ENCODE results near the gene EPHA4.

The EPHA4 gene

GRCh38 chr2:221476195-221476594 is 95.9 kb downstream of the EPHA4 start:
- no peak for DNase-seq (ENCODE audit: low read depth in 2 of 2)

- no peak for DNase-seq (ENCODE audit: low read depth in 2 of 2)
These were observed 98.7 kb downstream of the EPHA4 start for GRCh38 chr2:221473451-221473850.

GRCh38 chr2:221468317-221468716 is 103.8 kb downstream of the EPHA4 start:
- no peak for DNase-seq (ENCODE audit: low read depth in 2 of 2)

GRCh38 chr2:221467610-221468009 is 104.5 kb downstream of the EPHA4 start:
- no peak for DNase-seq (ENCODE audit: low read depth in 2 of 2)

- DNase-seq (ENCODE audit: low read depth in 2 of 2) = no peak
These were observed 105.4 kb downstream of the EPHA4 start for GRCh38 chr2:221466744-221467143.

GRCh38 chr2:221465776-221466175 is 106.3 kb downstream of the EPHA4 start:
- no peak for DNase-seq (ENCODE audit: low read depth in 2 of 2)

- DNase-seq (ENCODE audit: low read depth in 2 of 2) = no peak
These were observed 107.1 kb downstream of the EPHA4 start for GRCh38 chr2:221464971-221465370.

- DNase-seq (ENCODE audit: low read depth in 2 of 2) = no peak
These were observed 108.7 kb downstream of the EPHA4 start for GRCh38 chr2:221463241-221463896.

- DNase-seq (ENCODE audit: low read depth in 2 of 2) = no peak
These were observed 110.2 kb downstream of the EPHA4 start for GRCh38 chr2:221461901-221462300.

GRCh38 chr2:221460136-221460535 is 112.0 kb downstream of the EPHA4 start:
- DNase-seq (ENCODE audit: low read depth in 2 of 2) = no peak

GRCh38 chr2:221458578-221458977 is 113.5 kb downstream of the EPHA4 start:
- no peak for DNase-seq (ENCODE audit: low read depth in 2 of 2)

GRCh38 chr2:221455214-221455613 is 116.9 kb downstream of the EPHA4 start:
- no peak for DNase-seq (ENCODE audit: low read depth in 2 of 2)

GRCh38 chr2:221454459-221455105 is 117.5 kb downstream of the EPHA4 start:
- DNase-seq (ENCODE audit: low read depth in 2 of 2) = no peak

- no peak for DNase-seq (ENCODE audit: low read depth in 2 of 2)
These were observed 120.0 kb downstream of the EPHA4 start for GRCh38 chr2:221451862-221452788.

GRCh38 chr2:221450280-221450679 is 121.8 kb downstream of the EPHA4 start:
- DNase-seq (ENCODE audit: low read depth in 2 of 2) = no peak

- no peak for DNase-seq (ENCODE audit: low read depth in 2 of 2)
These were observed 122.7 kb downstream of the EPHA4 start for GRCh38 chr2:221449406-221449805.

GRCh38 chr2:221448844-221449390 is 123.2 kb downstream of the EPHA4 start:
- no peak for DNase-seq (ENCODE audit: low read depth in 2 of 2)

GRCh38 chr2:221448057-221448843 is 123.9 kb downstream of the EPHA4 start:
- no peak for DNase-seq (ENCODE audit: low read depth in 2 of 2)

GRCh38 chr2:221447310-221447709 is 124.8 kb downstream of the EPHA4 start:
- peak; percentile 10 to 16 for DNase-seq (ENCODE audit: low read depth in 2 of 2)

GRCh38 chr2:221446140-221446539 is 126.0 kb downstream of the EPHA4 start:
- no peak for DNase-seq (ENCODE audit: low read depth in 2 of 2)

- peak; percentile 24 for DNase-seq (ENCODE audit: low read depth in 2 of 2)
These were observed 128.0 kb downstream of the EPHA4 start for GRCh38 chr2:221444106-221444505.
